ENCODE data around the gene C1orf74.

C1orf74 gene

DNA sequence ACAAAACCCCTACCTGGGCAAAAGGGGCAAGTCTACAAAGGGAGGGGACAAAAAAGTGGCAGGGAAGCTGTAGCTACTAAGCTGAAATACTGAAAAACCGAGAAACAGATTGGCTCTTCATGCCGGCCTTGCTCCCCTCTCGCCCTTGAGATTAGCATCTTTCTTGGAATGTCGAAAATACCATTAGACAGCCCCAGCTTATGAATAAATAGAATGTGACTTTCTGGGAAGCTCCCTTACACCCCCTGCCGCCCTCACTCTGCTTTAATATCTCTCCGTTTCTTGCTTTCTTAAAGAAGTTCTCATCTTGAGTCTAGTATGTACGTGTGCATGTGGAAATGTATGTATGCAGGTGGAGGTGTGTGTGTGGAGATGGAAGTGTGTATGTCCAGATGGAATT is 14.4 kb downstream of the C1orf74 start:
- DNase-seq (ENCODE audit: low spot score), result no peak

GRCh38 chr1:209769171-209769904 is 15.0 kb downstream of the C1orf74 start:
- DNase-seq (ENCODE audit: low spot score), result peak; percentile 80

DNA sequence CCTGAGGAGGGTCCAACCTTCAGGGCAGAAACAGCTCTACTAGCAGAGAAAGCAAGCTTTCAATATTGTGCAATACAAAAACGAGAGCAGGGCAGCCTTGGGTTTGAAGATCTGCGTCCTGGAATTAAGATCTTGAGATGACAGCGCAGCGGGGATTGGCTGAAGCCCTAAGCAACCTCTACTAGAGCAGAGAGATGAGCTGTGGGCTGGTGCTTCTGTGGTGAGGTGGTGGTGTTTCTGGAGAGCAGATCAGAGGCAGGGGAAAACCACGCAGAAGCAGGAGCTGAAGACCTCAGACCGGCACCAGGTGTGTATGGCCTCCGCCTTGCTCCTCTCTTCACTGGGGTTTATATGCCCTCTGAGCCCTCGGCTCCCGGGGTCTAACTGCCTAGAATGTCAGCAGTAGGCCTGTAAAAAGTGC is 16.0 kb downstream of the C1orf74 start:
- DNase-seq (ENCODE audit: low spot score), result no peak

GRCh38 chr1:209767706-209768105 is 16.7 kb downstream of the C1orf74 start:
- DNase-seq (ENCODE audit: low spot score), result no peak

DNA sequence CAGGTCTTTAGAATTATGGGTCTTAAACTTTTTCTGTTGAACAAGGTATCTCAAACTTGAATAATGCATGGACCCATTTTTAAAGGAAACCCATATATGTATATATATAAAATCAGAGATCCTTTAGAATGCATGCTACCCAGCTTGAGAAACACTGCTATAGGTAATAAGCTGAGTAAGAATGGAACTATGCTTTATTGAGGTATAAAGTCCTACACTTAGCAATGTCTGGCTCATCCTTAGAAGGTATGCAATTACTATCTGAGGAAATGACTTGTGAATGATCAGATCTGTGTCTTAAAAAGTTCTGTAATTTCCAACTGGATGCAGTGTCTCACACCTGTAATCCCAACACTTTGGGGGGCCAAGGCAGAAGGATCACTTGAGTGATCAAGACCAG is 17.3 kb downstream of the C1orf74 start:
- DNase-seq (ENCODE audit: low spot score), result no peak

DNA sequence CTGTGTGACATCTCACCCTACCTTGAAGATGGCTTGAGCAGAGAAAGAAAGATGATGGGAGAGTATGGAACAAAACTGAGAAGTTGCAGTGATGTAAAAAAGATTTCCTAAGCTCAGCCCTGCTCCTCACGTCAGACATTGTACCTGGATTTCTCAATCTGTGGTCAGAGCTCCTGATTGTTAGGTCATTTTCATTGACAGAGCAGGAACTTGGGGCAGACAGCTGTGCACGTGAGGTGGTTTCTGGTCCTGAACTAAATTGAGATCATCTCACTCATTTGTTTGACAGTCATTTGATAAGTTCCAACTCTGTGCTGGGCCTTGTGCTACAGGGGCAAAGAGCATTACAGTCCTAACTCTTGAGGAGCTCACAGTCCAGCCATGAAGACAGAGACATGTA is 18.3 kb downstream of the C1orf74 start:
- no peak for DNase-seq (ENCODE audit: low spot score)

GRCh38 chr1:209761011-209761635 is 23.2 kb downstream of the C1orf74 start:
- no peak for DNase-seq (ENCODE audit: low spot score)

DNA sequence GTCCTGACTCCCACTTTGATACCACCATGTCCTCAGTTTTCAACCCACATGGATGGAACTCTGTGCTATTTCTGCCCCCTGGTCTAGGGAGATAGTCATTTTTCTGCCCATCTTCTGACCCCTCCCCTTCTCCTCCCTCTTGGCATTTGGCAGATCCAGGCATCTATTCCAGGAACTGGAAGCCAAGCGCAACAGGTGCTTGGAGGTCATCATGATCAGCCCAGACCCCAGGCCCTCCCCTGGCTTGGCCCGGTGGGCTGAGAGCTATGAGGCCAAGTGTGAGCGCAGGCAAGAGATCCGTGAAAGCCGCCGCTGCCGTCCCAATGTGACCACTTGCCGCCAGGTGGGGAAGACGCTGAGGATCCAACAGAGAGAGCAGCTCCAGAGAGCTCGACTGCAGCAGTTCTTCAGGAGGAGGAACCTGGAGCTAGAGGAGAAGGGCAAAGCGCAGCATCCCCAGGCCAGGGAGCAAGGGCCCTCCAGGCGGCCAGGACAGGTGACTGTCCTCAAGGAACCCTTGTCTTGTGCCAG is 24.5 kb downstream of the C1orf74 start:
- DNase-seq (ENCODE audit: low spot score), result no peak

- DNase-seq (ENCODE audit: low spot score), result no peak
Observed at GRCh38 chr1:209758400-209758799, 26.0 kb downstream of the C1orf74 start.

DNA sequence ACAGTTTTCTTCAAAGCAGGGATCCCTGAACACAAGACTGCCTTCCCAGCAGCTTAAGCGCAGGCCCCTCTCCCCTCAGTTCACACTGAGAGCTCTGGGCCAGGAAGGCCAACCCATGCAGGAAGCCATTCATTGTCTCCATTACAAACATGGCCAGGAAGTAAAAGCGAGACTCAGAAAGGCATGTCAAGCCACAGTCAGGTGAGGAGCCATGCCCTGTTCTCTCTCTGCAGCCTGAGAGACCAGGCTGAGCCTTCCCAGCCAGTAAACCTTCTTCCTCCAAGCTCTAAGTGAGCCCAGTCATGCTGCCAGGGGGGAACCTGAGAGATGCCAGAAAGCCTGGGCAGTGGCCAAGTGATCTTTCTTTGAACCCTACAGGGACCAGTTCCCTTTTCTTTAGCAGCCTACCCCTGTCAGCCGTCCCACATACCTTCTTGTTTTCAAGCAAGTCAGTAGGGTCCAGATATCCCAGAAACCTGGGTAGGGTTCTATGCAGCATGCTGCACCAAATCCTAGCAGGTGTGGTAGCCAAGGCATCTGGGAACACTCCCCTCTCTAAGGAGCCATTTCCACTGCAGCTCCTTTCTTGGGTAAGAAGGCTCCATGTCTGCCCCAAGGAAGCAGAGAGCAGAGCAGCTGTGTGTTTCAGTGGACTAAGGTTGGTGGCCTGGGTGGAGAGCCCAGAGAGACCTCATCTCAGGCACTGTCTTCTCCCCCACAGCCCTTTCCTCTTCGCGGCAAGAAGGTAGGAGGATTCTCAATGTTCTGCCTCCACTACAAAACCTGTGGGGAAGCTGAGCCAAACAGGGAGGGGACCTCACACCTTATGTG is 27.5 kb downstream of the C1orf74 start:
- peak; percentile 75 for DNase-seq (ENCODE audit: low spot score)

GRCh38 chr1:209755926-209756614 is 28.3 kb downstream of the C1orf74 start, which contains the start of gene TRAF3IP3:
TSS of gene TRAF3IP3 (plus strand) at chr1:209756053. CDS start at chr1:209760040, 3,987 bp downstream.
- peak; percentile 76 for DNase-seq (ENCODE audit: low spot score)

- DNase-seq (ENCODE audit: low spot score), result no peak
Observed at GRCh38 chr1:209755256-209755655, 29.1 kb downstream of the C1orf74 start.

- DNase-seq (ENCODE audit: low spot score), result no peak
Observed at GRCh38 chr1:209752890-209753289, 31.5 kb downstream of the C1orf74 start.

DNA sequence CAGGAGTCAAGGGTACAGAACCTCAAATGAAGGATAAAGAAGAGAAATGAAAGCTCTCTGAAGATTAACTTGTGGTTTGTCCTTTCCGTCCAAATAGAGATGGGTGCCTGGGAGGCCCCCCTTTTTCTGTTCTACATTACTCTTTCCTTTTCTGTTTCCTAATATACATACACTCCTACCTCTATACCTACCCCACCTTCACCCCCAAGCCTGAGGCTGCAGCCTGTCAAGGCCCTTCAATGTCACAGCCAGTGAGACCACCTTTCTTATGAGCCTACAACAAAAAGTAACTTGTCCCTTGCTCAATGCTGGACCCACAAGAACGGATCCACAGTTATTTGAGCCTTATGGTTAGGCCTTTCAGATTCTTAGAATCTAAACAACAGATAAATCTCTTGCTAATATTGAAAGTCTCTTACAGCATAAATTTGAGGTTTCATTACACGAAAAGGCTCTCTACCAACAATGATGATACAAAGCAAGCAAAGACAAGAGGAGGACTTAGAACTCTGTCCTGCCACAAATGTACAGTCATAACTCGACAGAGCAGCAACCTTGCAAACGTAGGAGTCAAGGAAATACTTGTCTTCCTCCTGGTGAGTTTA is 32.6 kb downstream of the C1orf74 start:
- DNase-seq (ENCODE audit: low spot score), result no peak

- DNase-seq (ENCODE audit: low spot score), result no peak
Observed at GRCh38 chr1:209749670-209750323, 34.6 kb downstream of the C1orf74 start.

- no peak for DNase-seq (ENCODE audit: low spot score)
Observed at GRCh38 chr1:209749205-209749604, 35.2 kb downstream of the C1orf74 start.

GRCh38 chr1:209748620-209749019 is 35.7 kb downstream of the C1orf74 start:
- DNase-seq (ENCODE audit: low spot score), result no peak

- peak; percentile 89 for DNase-seq (ENCODE audit: low spot score)
Observed at GRCh38 chr1:209747580-209748262, 36.6 kb downstream of the C1orf74 start.

DNA sequence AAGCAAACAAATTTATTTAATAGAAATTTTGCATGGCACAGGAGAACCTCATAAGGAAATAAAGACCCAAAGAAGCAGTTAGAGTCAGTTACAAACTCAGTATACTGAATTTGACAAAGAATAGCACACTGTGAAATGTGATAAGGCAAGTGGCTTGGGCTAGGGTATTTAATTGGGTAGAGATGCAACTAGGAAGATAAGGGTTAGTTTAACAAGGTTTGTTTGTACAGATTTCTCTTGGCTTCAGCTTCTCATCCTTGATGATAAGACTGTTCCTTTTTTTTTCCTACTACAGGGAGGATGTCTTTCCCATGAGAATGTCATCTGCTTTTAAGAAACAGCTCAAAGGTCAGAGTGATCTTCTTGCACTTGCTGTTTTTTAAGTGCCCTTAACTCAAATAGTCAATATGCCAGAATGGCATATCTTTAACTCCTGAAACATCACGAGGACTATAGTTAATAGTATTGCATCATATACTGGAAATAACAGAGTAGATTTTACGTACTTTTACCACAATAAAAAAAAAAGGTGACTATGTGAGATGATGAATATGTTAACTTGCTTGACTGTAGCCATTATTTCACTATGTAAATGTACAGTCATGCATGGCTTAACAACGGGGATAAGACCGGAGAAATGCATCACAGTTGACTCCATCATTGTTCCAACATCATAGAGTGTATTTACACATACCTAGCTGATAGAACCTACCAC is 37.8 kb downstream of the C1orf74 start:
- DNase-seq (ENCODE audit: low spot score), result no peak

DNA sequence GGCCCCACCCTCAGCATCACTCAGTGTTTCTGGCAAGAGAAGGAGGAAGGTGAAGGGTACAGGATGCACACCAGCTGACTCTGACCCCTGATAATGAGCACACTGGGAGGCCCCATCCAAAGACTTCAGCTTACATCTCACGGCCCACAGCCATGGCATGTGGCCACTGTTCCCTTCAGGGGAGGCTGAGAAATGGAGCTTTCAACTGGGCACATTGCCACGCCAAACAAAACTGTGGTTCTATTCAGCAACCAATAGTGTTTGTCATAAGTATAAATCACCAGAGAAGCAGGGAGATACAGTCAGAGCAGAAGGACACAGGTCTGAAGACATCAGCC is 41.2 kb downstream of the C1orf74 start:
- DNase-seq (ENCODE audit: low spot score), result peak; percentile 57
